Liver (tissue), 9 donors: Measurements from ENCODE around the gene LSM12. TPM values are rescaled to one million over a fixed set of nuclear protein-coding genes. Genes with fewer than 3 reads are reported as not detected.

Experiments used
- DNase-seq: peaks from one replicate; pipeline ENCODE4 v3.0.0-alpha.2; 2017; ENCODE audit warnings: low spot score
- H3K27ac ChIP-seq, 2 donors: one replicate each; pipeline ENCODE4 v1.7.0; 2013; ENCODE audit warnings: inconsistent platforms in 2 of 2, low read length in 2 of 2, control low read depth in 1 of 2, low read depth in 1 of 2, mild to moderate bottlenecking in 1 of 2
- H3K27me3 ChIP-seq, 4 donors: one replicate each; pipeline versions ENCODE4 v1.6.1 to v1.7.0; 2013; ENCODE audit warnings: low read length in 3 of 4, inconsistent platforms in 1 of 4, mild to moderate bottlenecking in 1 of 4, moderate library complexity in 1 of 4; ENCODE audit not compliant: control insufficient read depth in 4 of 4, insufficient read depth in 4 of 4
- H3K36me3 ChIP-seq, 4 donors: one replicate each; pipeline versions ENCODE4 v1.6.1 to v1.7.0; 2013; ENCODE audit warnings: low read length in 3 of 4, mild to moderate bottlenecking in 3 of 4, low read depth in 1 of 4, moderate library complexity in 1 of 4; ENCODE audit not compliant: control insufficient read depth in 4 of 4, insufficient read depth in 3 of 4
- H3K4me1 ChIP-seq, 4 donors: one replicate each; pipeline versions ENCODE4 v1.6.1 to v1.7.0; 2013; ENCODE audit warnings: low read length in 3 of 4, mild to moderate bottlenecking in 3 of 4, moderate library complexity in 1 of 4; ENCODE audit not compliant: control insufficient read depth in 4 of 4, insufficient read depth in 4 of 4
- H3K4me3 ChIP-seq, 3 donors: one replicate each; pipeline versions ENCODE4 v1.6.1 to v1.7.0; 2013; ENCODE audit warnings: low read length in 3 of 3, control low read depth in 1 of 3, low read depth in 1 of 3, mild to moderate bottlenecking in 1 of 3
- H3K9ac ChIP-seq, 2 donors: one replicate each; pipeline ENCODE4 v1.7.0; 2013; ENCODE audit warnings: low read length in 2 of 2, mild to moderate bottlenecking in 2 of 2, moderate library complexity in 2 of 2, control low read depth in 1 of 2, low read depth in 1 of 2
- H3K9me3 ChIP-seq, 4 donors: one replicate each; pipeline versions ENCODE4 v1.6.1 to v1.7.0; 2013; ENCODE audit warnings: low read length in 3 of 4; ENCODE audit not compliant: control insufficient read depth in 4 of 4
- EGR1 ChIP-seq, 2 donors: IDR thresholded peaks; 2 replicates each; pipeline ENCODE4 v1.6.1; 2016 to 2018; ENCODE audit warnings: antibody characterized with exemption in 2 of 2, low read depth in 2 of 2
- FOXA1 ChIP-seq: IDR thresholded peaks from 2 replicates; pipeline ENCODE4 v1.6.1; 2016; ENCODE audit warnings: antibody characterized with exemption
- FOXA2 ChIP-seq: IDR thresholded peaks from 2 replicates; pipeline ENCODE4 v1.6.1; 2016; ENCODE audit warnings: antibody characterized with exemption
- GABPA ChIP-seq, 2 donors: IDR thresholded peaks in 1 of 2; conservative IDR thresholded peaks in 1 of 2; 2 replicates each; pipeline ENCODE4 v1.6.1; 2016; ENCODE audit warnings: antibody characterized with exemption in 2 of 2, mild to moderate bottlenecking in 1 of 2, moderate library complexity in 1 of 2
- HNF4A ChIP-seq, 2 donors: conservative IDR thresholded peaks; 2 replicates each; pipeline ENCODE4 v1.6.1; 2016; ENCODE audit warnings: antibody characterized with exemption in 2 of 2, mild to moderate bottlenecking in 2 of 2
- JUND ChIP-seq, 2 donors: IDR thresholded peaks; 2 replicates each; pipeline ENCODE4 v1.6.1; 2016; ENCODE audit warnings: antibody characterized with exemption in 2 of 2
- RAD21 ChIP-seq, 2 donors: IDR thresholded peaks; 2 replicates each; pipeline ENCODE4 v1.6.1; 2016; ENCODE audit warnings: antibody characterized with exemption in 2 of 2, mild to moderate bottlenecking in 2 of 2
- RXRA ChIP-seq, 2 donors: IDR thresholded peaks; 2 replicates each; pipeline ENCODE4 v1.6.1; 2017 to 2018; ENCODE audit warnings: antibody characterized with exemption in 2 of 2, mild to moderate bottlenecking in 1 of 2
- TAF1 ChIP-seq: conservative IDR thresholded peaks from 2 replicates; pipeline ENCODE4 v1.6.1; 2016; ENCODE audit warnings: antibody characterized with exemption, mild to moderate bottlenecking
- WGBS: extraction: QIAGEN DNeasy Blood & Tissue Kit; methylation state at CpG from one replicate; pipeline ENCODE4 v1.1.7; 2013; 5-methylcytosine and 5-hydroxymethylcytosine counted together
- polyA plus RNA-seq, 2 donors: library from polyadenylated mRNA; stranded (reverse) in 1 of 2; unstranded in 1 of 2; fragments of 200-250 nt in 1 of 2; fragments of >200 nt in 1 of 2; fragmentation: Nextera tagmentation in 1 of 2; extraction: Ambion mirVana in 1 of 2; gene quantifications; one replicate each; pipeline versions ENCODE4 v1.2.1 to v1.2.3, GENCODE V29; 2013 to 2015
- total RNA-seq, 2 donors: library from RNA; depleted of rRNA; stranded (reverse); fragments of >200 nt; gene quantifications; one replicate each; pipeline ENCODE4 v1.2.3, GENCODE V29; 2014
- TF ChIP-seq, protein P1 (sequence below): fragments of 150-350 bp; IDR thresholded peaks from 2 replicates; pipeline ENCODE4 v1.5.1; 2017; ENCODE audit warnings: improper control_type of control experiment, low read depth, low read length; ENCODE audit not compliant: missing input control
- TF ChIP-seq, protein P2 (sequence below): IDR thresholded peaks from 2 replicates; pipeline ENCODE4 v1.6.1; 2016; ENCODE audit warnings: antibody characterized with exemption
- TF ChIP-seq, protein P3 (sequence below): IDR thresholded peaks from 2 replicates; pipeline ENCODE4 v1.6.1; 2016; ENCODE audit warnings: antibody characterized with exemption, mild to moderate bottlenecking
- donor health status: healthy.
- donor health status: healthy.
- donor health status: healthy.
- donor health status: healthy.
- donor health status: healthy.

Gene LSM12
- total and polyA plus RNA-seq, 4 donors: 12.1 to 31.9 (median 15.1) TPM

DNA sequence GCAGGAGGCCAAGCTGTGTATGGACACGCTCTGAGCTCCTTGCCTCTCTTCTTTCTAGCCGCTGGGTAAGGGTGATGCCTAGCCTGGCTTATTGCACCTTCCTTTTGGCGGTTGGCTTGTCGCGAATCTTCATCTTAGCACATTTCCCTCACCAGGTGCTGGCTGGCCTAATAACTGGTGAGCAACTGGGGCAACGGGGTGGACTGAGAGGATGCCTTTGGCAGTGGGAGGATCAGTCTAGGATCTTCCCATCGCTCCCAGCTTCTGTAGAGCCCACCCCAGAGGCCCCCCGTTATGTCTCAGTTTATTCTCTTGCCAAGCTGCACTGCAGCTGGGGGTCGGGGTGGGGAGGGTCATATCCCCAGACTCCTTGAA, 8.4 kb upstream of the LSM12 start (continued):
- TF ChIP-seq, protein P1, sequence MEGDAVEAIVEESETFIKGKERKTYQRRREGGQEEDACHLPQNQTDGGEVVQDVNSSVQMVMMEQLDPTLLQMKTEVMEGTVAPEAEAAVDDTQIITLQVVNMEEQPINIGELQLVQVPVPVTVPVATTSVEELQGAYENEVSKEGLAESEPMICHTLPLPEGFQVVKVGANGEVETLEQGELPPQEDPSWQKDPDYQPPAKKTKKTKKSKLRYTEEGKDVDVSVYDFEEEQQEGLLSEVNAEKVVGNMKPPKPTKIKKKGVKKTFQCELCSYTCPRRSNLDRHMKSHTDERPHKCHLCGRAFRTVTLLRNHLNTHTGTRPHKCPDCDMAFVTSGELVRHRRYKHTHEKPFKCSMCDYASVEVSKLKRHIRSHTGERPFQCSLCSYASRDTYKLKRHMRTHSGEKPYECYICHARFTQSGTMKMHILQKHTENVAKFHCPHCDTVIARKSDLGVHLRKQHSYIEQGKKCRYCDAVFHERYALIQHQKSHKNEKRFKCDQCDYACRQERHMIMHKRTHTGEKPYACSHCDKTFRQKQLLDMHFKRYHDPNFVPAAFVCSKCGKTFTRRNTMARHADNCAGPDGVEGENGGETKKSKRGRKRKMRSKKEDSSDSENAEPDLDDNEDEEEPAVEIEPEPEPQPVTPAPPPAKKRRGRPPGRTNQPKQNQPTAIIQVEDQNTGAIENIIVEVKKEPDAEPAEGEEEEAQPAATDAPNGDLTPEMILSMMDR: no peak
- TF ChIP-seq FOXA2 (no peak), EGR1 (IDR thresholded peaks at IDR 0.05; ENCODE audit: low read depth in 2 of 2) (no peak), JUND (IDR thresholded peaks at IDR 0.05) (no peak), TAF1 (no peak), FOXA1 (no peak), RXRA (IDR thresholded peaks at IDR 0.05) (no peak), HNF4A (conservative IDR thresholded peaks at IDR 0.05) (no peak)
- TF ChIP-seq, protein P2, sequence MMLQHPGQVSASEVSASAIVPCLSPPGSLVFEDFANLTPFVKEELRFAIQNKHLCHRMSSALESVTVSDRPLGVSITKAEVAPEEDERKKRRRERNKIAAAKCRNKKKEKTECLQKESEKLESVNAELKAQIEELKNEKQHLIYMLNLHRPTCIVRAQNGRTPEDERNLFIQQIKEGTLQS: no peak

DNA sequence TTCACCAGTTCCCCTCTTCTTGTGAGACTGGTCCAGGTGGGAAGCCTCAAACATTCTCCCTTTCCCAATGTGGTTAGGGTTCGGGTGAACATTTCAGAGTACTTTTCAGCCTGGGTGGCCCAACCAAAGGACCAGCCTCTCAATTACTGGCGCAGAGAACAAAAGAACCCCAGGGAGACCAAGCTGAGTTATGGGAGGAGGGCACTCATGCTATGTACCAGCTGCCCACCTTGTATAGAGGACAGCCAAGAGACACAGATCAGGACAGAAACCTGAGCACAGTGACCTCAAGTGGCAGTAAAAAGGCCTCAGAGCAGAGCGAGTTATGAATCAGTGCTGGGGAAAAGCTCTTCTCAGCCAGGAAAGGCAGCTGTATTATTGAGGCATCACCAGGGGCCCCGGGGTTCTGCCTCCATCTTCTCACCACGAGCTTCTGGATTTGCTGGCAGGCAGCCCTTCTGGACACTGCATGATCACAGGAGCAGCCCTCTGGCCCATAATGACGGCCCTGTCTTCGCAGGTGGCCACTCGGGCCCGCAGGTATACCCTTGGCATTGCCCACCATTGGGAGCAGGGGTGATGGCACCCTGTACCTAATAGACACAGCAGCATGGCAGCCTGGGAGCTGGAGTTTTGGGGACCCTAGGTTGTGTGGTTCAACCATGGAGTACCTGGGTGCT, 7.9 kb upstream of the LSM12 start:
- no peak for DNase-seq
- H3K36me3 ChIP-seq: peaks cover 0 to 19% (median 6%) of the 10 kb centered on the region in 4 donors
- no peak overlapping the region for H3K27ac ChIP-seq
- H3K4me1 ChIP-seq: peaks cover 8 to 46% (median 35%) of the 10 kb centered on the region in 4 donors
- H3K4me3 ChIP-seq: no peak overlapping the region
- H3K27me3 ChIP-seq: no peaks in the 10 kb centered on the region
- no peak overlapping the region for H3K9ac ChIP-seq
- 90% methylated on average over 9 of the region's 9 CpGs for WGBS
- TF ChIP-seq GABPA (IDR thresholded peaks at IDR 0.05 in 1 of 2, conservative IDR thresholded peaks at IDR 0.05 in 1 of 2): no peak
- TF ChIP-seq RAD21 (IDR thresholded peaks at IDR 0.05): no peak
- TF ChIP-seq, protein P3, sequence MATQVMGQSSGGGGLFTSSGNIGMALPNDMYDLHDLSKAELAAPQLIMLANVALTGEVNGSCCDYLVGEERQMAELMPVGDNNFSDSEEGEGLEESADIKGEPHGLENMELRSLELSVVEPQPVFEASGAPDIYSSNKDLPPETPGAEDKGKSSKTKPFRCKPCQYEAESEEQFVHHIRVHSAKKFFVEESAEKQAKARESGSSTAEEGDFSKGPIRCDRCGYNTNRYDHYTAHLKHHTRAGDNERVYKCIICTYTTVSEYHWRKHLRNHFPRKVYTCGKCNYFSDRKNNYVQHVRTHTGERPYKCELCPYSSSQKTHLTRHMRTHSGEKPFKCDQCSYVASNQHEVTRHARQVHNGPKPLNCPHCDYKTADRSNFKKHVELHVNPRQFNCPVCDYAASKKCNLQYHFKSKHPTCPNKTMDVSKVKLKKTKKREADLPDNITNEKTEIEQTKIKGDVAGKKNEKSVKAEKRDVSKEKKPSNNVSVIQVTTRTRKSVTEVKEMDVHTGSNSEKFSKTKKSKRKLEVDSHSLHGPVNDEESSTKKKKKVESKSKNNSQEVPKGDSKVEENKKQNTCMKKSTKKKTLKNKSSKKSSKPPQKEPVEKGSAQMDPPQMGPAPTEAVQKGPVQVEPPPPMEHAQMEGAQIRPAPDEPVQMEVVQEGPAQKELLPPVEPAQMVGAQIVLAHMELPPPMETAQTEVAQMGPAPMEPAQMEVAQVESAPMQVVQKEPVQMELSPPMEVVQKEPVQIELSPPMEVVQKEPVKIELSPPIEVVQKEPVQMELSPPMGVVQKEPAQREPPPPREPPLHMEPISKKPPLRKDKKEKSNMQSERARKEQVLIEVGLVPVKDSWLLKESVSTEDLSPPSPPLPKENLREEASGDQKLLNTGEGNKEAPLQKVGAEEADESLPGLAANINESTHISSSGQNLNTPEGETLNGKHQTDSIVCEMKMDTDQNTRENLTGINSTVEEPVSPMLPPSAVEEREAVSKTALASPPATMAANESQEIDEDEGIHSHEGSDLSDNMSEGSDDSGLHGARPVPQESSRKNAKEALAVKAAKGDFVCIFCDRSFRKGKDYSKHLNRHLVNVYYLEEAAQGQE: no peak
- TF ChIP-seq, protein P1: no peak
- no peak for TF ChIP-seq EGR1 (IDR thresholded peaks at IDR 0.05; ENCODE audit: low read depth in 2 of 2)
- H3K9me3 ChIP-seq: no peaks in the 10 kb centered on the region
